H9 (cell line): ENCODE measurements around the gene DNAH1. TPM values are rescaled to one million over a fixed set of nuclear protein-coding genes. Genes with fewer than 3 reads are reported as not detected.

Source experiments
- DNase-seq: peaks from one replicate; pipeline ENCODE4 v3.0.0-alpha.2; 2017
- H2AFZ ChIP-seq: one replicate; pipeline ENCODE4 v1.6.1; 2013; ENCODE audit warnings: mild to moderate bottlenecking, low read length, control low read depth, moderate library complexity
- H2AK5ac ChIP-seq: 2 replicates; pipeline ENCODE4 v1.6.1; 2013; ENCODE audit warnings: low read length, control low read depth, mixed read lengths; ENCODE audit not compliant: insufficient read length
- H2BK120ac ChIP-seq: one replicate; pipeline ENCODE4 v1.6.1; 2013; ENCODE audit warnings: low read depth, mild to moderate bottlenecking, low read length, control low read depth, inconsistent platforms; ENCODE audit not compliant: poor library complexity, severe bottlenecking
- H2BK12ac ChIP-seq: 2 replicates; pipeline ENCODE4 v1.6.1; 2013; ENCODE audit warnings: low read length, control low read depth, mixed read lengths, low read depth; ENCODE audit not compliant: insufficient read length
- H2BK15ac ChIP-seq: 2 replicates; pipeline ENCODE4 v1.6.1; 2013; ENCODE audit warnings: low read depth, low read length, control low read depth
- H2BK20ac ChIP-seq: one replicate; pipeline ENCODE4 v1.6.1; 2013; ENCODE audit warnings: low read depth, mild to moderate bottlenecking, low read length, control low read depth, inconsistent platforms; ENCODE audit not compliant: poor library complexity, severe bottlenecking
- H2BK5ac ChIP-seq: 2 replicates; pipeline ENCODE4 v1.6.1; 2013; ENCODE audit warnings: low read length, control low read depth, mixed read lengths; ENCODE audit not compliant: insufficient read length
- H3K14ac ChIP-seq: 2 replicates; pipeline ENCODE4 v1.6.1; 2013; ENCODE audit warnings: low read length, control low read depth; ENCODE audit not compliant: insufficient read depth
- H3K18ac ChIP-seq: 2 replicates; pipeline ENCODE4 v1.6.1; 2013; ENCODE audit warnings: low read depth, mild to moderate bottlenecking, mixed read lengths, low read length, control low read depth; ENCODE audit not compliant: insufficient read length
- H3K23ac ChIP-seq: 2 replicates; pipeline ENCODE4 v1.6.1; 2013; ENCODE audit warnings: low read length, control low read depth, mixed read lengths, low read depth; ENCODE audit not compliant: insufficient read length
- H3K23me2 ChIP-seq: 2 replicates; pipeline ENCODE4 v1.6.1; 2013; ENCODE audit warnings: low read depth, mild to moderate bottlenecking, mixed read lengths, low read length, control low read depth; ENCODE audit not compliant: insufficient read length, poor library complexity, severe bottlenecking
- H3K27ac ChIP-seq: 2 replicates; pipeline ENCODE4 v1.5.1; 2013; ENCODE audit warnings: low read length, control low read depth, mixed read lengths, low read depth; ENCODE audit not compliant: insufficient read length
- H3K27me3 ChIP-seq: 2 replicates; pipeline ENCODE4 v1.6.1; 2013; ENCODE audit warnings: low read length, control low read depth, inconsistent platforms; ENCODE audit not compliant: insufficient read depth
- H3K4ac ChIP-seq: 2 replicates; pipeline ENCODE4 v1.6.1; 2013; ENCODE audit warnings: low read depth, mild to moderate bottlenecking, control low read depth, inconsistent platforms, low read length, moderate library complexity
- H3K4me1 ChIP-seq: 2 replicates; pipeline ENCODE4 v1.6.1; 2013; ENCODE audit warnings: low read length, control low read depth, inconsistent platforms; ENCODE audit not compliant: insufficient read depth
- H3K4me2 ChIP-seq: 2 replicates; pipeline ENCODE4 v1.6.1; 2013; ENCODE audit warnings: low read length, control low read depth, mixed read lengths; ENCODE audit not compliant: insufficient read length, insufficient read depth
- H3K56ac ChIP-seq: 2 replicates; pipeline ENCODE4 v1.6.1; 2013; ENCODE audit warnings: low read depth, mild to moderate bottlenecking, mixed read lengths, low read length, control low read depth; ENCODE audit not compliant: insufficient read length
- H3K79me1 ChIP-seq: 2 replicates; pipeline ENCODE4 v1.6.1; 2013; ENCODE audit warnings: low read depth, mild to moderate bottlenecking, moderate library complexity, low read length, control low read depth, inconsistent platforms; ENCODE audit not compliant: insufficient read depth, poor library complexity, severe bottlenecking
- H3K79me2 ChIP-seq: 2 replicates; pipeline ENCODE4 v1.6.1; 2013; ENCODE audit warnings: low read length, control low read depth, inconsistent platforms; ENCODE audit not compliant: insufficient read depth
- H3K9ac ChIP-seq: 2 replicates; pipeline ENCODE4 v1.6.1; 2013; ENCODE audit warnings: low read length, control low read depth, mixed read lengths; ENCODE audit not compliant: insufficient read length; ENCODE audit errors: extremely low read depth
- H3K9me3 ChIP-seq: one replicate; pipeline ENCODE4 v1.6.1; 2013; ENCODE audit warnings: low read depth, low read length, inconsistent platforms; ENCODE audit not compliant: control insufficient read depth
- H3T11ph ChIP-seq: one replicate; pipeline ENCODE4 v1.6.1; 2013; ENCODE audit warnings: mild to moderate bottlenecking, low read length, control low read depth, inconsistent platforms
- H4K20me1 ChIP-seq: one replicate; pipeline ENCODE4 v1.6.1; 2013; ENCODE audit not compliant: control insufficient read depth, insufficient read length, insufficient read depth
- H4K5ac ChIP-seq: 2 replicates; pipeline ENCODE4 v1.6.1; 2013; ENCODE audit warnings: low read depth, mild to moderate bottlenecking, mixed read lengths, low read length, control low read depth; ENCODE audit not compliant: insufficient read length
- H4K8ac ChIP-seq: replicated peaks from 2 replicates; pipeline ENCODE4 v1.6.1; 2013; ENCODE audit warnings: low read length, control low read depth, mixed read lengths, low read depth; ENCODE audit not compliant: insufficient read length
- H4K91ac ChIP-seq: 2 replicates; pipeline ENCODE4 v1.6.1; 2013; ENCODE audit warnings: low read depth, mild to moderate bottlenecking, moderate library complexity, mixed read lengths, low read length, control low read depth; ENCODE audit not compliant: insufficient read length
- H3K27ac Mint-ChIP-seq, 3 experiments: 2 replicates in 2 of 3; 3 replicates in 1 of 3; pipeline ENCODE4 v1.8.0; 2020 to 2021; ENCODE audit warnings: mixed read lengths in 3 of 3, mild to moderate bottlenecking in 1 of 3, moderate library complexity in 1 of 3
- H3K27me3 Mint-ChIP-seq: 2 replicates; pipeline ENCODE4 v1.8.0; 2021; ENCODE audit warnings: low read depth, mild to moderate bottlenecking, moderate library complexity, mixed read lengths
- H3K36me3 Mint-ChIP-seq, 3 experiments: 2 replicates in 2 of 3; 3 replicates in 1 of 3; pipeline ENCODE4 v1.8.0; 2020 to 2021; ENCODE audit warnings: low read depth in 3 of 3, mixed read lengths in 3 of 3; ENCODE audit not compliant: insufficient read depth in 1 of 3
- H3K4me1 Mint-ChIP-seq, 2 experiments: 2 replicates each; pipeline ENCODE4 v1.8.0; 2020; ENCODE audit warnings: mixed read lengths in 2 of 2
- H3K4me3 Mint-ChIP-seq, 2 experiments: 2 replicates in 1 of 2; 3 replicates in 1 of 2; pipeline ENCODE4 v1.8.0; 2020 to 2021; ENCODE audit warnings: mild to moderate bottlenecking in 2 of 2, mixed read lengths in 2 of 2, moderate library complexity in 1 of 2
- H3K9me3 Mint-ChIP-seq, 2 experiments: 2 replicates in 1 of 2; 3 replicates in 1 of 2; pipeline ENCODE4 v1.8.0; 2020; ENCODE audit warnings: mild to moderate bottlenecking in 2 of 2, mixed read lengths in 2 of 2, moderate library complexity in 1 of 2
- CTCF ChIP-seq: fragments of 200-600 bp; sonication (generic); conservative IDR thresholded peaks from 3 replicates; pipeline ENCODE4 v1.8.0; 2021; ENCODE audit warnings: antibody characterized with exemption, mild to moderate bottlenecking
- WGBS: extraction: QIAGEN DNeasy Blood & Tissue Kit; methylation state at CpG from one replicate; pipeline ENCODE4 v1.1.7; 2013; ENCODE audit warnings: missing lambda C conversion rate, low lambda C conversion rate, mixed read lengths; ENCODE audit not compliant: insufficient read length; ENCODE audit errors: extremely low coverage; 5-methylcytosine and 5-hydroxymethylcytosine counted together
- total RNA-seq: library from RNA; stranded (reverse); gene quantifications from 2 replicates; pipeline ENCODE4 v1.2.1, GENCODE V29; 2021

The DNAH1 gene
- total RNA-seq, 1 experiment from 2014 or later, result 2.0 TPM

GRCh38 chr3:52346623-52347530 is 30.8 kb downstream of the DNAH1 start:
- H2BK12ac ChIP-seq, result no peak overlapping the region
- no peak overlapping the region for H3K56ac ChIP-seq
- no peaks in the 10 kb centered on the region for H3K23me2 ChIP-seq
- peaks cover 0 to 5% of the 10 kb centered on the region in 2 experiments; a peak in 1 of 4 replicates for H3K4me1 Mint-ChIP-seq
- no peaks in the 10 kb centered on the region for H4K20me1 ChIP-seq
- no peak overlapping the region for H4K91ac ChIP-seq
- no CpG with 5 or more reads among the region's 16 CpGs for WGBS
- H3K14ac ChIP-seq, result no peak overlapping the region; the same call in 1 of the 2 replicates
- no peak overlapping the region for H4K5ac ChIP-seq
- no peak overlapping the region for H3K4ac ChIP-seq
- H2AFZ ChIP-seq, result no peak overlapping the region
- H2BK15ac ChIP-seq, result no peak overlapping the region
- no peak overlapping the region for H4K8ac ChIP-seq
- H3K9ac ChIP-seq, result no peak overlapping the region
- no peak overlapping the region for H3K23ac ChIP-seq
- TF ChIP-seq CTCF, result no peak
- no peaks in the 10 kb centered on the region for H3K36me3 Mint-ChIP-seq
- no peak overlapping the region for H2BK20ac ChIP-seq
- H2AK5ac ChIP-seq, result no peak overlapping the region
- H3K79me2 ChIP-seq, result no peaks in the 10 kb centered on the region
- H3T11ph ChIP-seq, result no peak overlapping the region
- H3K4me3 Mint-ChIP-seq, result no peak overlapping the region; a peak in 1 of 5 replicates
- H2BK120ac ChIP-seq, result no peak overlapping the region
- H3K4me2 ChIP-seq, result no peak overlapping the region
- no peak overlapping the region; a peak in 1 of 7 replicates for H3K27ac Mint-ChIP-seq
- H3K27me3 ChIP-seq, result no peaks in the 10 kb centered on the region
- H3K4me1 ChIP-seq, result no peaks in the 10 kb centered on the region
- H3K79me1 ChIP-seq, result no peaks in the 10 kb centered on the region
- H3K18ac ChIP-seq, result no peak overlapping the region
- no peak for DNase-seq
- H2BK5ac ChIP-seq, result no peak overlapping the region
- H3K27ac ChIP-seq, result no peak overlapping the region
- no peaks in the 10 kb centered on the region for H3K9me3 ChIP-seq
- no peaks in the 10 kb centered on the region for H3K9me3 Mint-ChIP-seq
- H3K27me3 Mint-ChIP-seq, result peaks cover 15% of the 10 kb centered on the region
